Stimulated activated naive B cell treated with anti-CD40 and anti-IgM and Interleukin-4, amounts not matched to agents 10 μg/mL and 1 μg/mL and 100 μg/mL, for 72 hours (primary cell): ENCODE data around the gene FAM118B.

Experiments used
- ATAC-seq, 2 donors: fragments of 150-1000 bp; cut with Tn5 transposase; replicated peaks; 2 replicates each; pipeline ENCODE4 v1.10.0; 2021; ENCODE audit warnings: moderate library complexity in 1 of 2
- DNase-seq: peaks from one replicate; pipeline ENCODE4 v3.0.0; 2021
- H3K27ac Mint-ChIP-seq: one replicate; pipeline ENCODE4 v1.8.0; 2022; ENCODE audit warnings: mild to moderate bottlenecking, mixed read lengths
- H3K27me3 Mint-ChIP-seq, 2 donors: one replicate each; pipeline ENCODE4 v1.8.0; 2022; ENCODE audit warnings: mixed read lengths in 2 of 2
- H3K36me3 Mint-ChIP-seq, 2 donors: one replicate each; pipeline ENCODE4 v1.8.0; 2022; ENCODE audit warnings: mixed read lengths in 2 of 2, mild to moderate bottlenecking in 1 of 2
- H3K4me1 Mint-ChIP-seq, 2 donors: one replicate each; pipeline ENCODE4 v1.8.0; 2022; ENCODE audit warnings: mixed read lengths in 2 of 2, mild to moderate bottlenecking in 1 of 2
- H3K4me3 Mint-ChIP-seq, 2 donors: one replicate each; pipeline ENCODE4 v1.8.0; 2022; ENCODE audit warnings: mild to moderate bottlenecking in 2 of 2, mixed read lengths in 2 of 2, moderate library complexity in 1 of 2
- H3K9me3 Mint-ChIP-seq, 2 donors: one replicate each; pipeline ENCODE4 v1.8.0; 2022; ENCODE audit warnings: mixed read lengths in 2 of 2, mild to moderate bottlenecking in 1 of 2

The FAM118B gene

DNA sequence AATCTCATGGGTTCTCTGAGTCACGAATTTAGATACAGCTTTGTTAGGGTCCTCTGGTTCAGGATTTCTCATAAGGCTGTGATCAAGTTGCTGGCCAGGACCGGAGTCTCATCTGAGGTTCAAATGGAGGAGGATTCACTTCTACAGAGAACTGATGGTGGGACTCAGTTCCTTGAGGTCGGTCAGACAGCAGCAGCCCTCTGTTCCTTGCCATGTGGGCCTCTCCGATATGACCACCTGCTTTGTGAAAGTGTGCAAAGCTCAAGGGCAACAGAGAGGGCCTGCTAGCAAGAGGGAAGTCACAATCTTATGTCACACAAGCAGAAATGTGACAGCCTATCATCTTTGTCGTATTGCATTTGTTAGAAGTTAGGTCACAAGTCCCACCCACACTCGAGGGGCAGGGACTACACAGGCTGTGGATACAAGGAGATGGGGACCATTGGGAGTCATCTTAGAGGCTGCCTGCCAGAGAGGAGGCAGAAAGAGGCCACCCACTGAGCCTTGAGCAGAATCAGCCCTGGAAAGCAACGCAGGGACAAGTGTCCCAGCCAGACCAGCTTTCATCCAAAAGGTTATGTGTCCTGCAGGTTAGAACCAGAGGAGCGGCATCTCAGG lies 34.6 kb upstream of the FAM118B start:
- Mint-ChIP-seq H3K4me1 (no peaks in the 10 kb centered on the region), H3K9me3 (peaks cover 0 to 3% of the 10 kb centered on the region in 2 donors), H3K27me3 (peaks cover 0 to 4% of the 10 kb centered on the region in 2 donors), H3K4me3 (no peak overlapping the region), H3K27ac (no peak overlapping the region), H3K36me3 (peaks cover 5 to 9% of the 10 kb centered on the region in 2 donors)
- DNase-seq: no peak
- no peak for ATAC-seq

GRCh38 chr11:126181939-126182730 lies 29.4 kb upstream of the FAM118B start:
- no peak overlapping the region for H3K27ac Mint-ChIP-seq
- DNase-seq (no peak), ATAC-seq (no peak)
- H3K4me1 Mint-ChIP-seq: peaks cover 0 to 3% of the 10 kb centered on the region in 2 donors
- H3K27me3 Mint-ChIP-seq: no peaks in the 10 kb centered on the region
- H3K4me3 Mint-ChIP-seq: no peak overlapping the region
- H3K36me3 Mint-ChIP-seq: peaks cover 21 to 31% of the 10 kb centered on the region in 2 donors
- peaks cover 0 to 3% of the 10 kb centered on the region in 2 donors for H3K9me3 Mint-ChIP-seq

DNA sequence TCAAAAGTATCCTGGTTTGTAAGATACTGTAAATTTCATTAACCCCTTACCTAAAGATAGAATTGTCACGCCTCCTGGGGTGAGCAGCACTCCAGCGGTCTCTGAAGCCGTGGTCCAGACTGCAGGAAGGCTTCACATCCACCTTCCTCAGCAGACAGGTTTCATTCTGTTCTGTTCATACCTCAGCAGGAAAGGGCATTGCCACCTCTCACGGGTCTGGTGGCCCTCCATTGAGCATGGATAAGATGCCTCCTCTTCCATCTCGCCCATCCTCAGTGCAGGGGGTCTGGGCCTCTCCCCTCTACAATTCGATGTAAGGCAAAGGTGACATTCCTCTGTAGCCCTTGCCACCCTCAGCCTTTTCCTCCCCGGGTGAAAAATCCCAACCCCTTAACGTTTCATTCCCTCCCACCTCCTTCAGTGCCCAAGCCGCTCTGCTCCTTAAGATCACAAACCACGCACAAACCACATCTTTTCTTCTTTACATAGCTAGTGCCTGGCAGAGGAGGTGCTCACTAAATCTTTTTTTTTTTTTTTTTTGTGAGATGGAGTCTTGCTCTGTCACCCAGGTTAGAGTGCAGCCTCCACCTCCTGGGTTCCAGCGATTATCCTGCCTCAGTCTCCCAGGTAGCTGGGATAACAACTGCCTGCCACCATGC lies 28.7 kb upstream of the FAM118B start:
- H3K9me3 Mint-ChIP-seq: peaks cover 0 to 3% of the 10 kb centered on the region in 2 donors
- H3K36me3 Mint-ChIP-seq: peaks cover 21 to 33% of the 10 kb centered on the region in 2 donors
- H3K4me1 Mint-ChIP-seq: peaks cover 0 to 9% of the 10 kb centered on the region in 2 donors
- ATAC-seq (no peak), DNase-seq (no peak)
- no peak overlapping the region for H3K27ac Mint-ChIP-seq
- H3K4me3 Mint-ChIP-seq: no peak overlapping the region
- no peaks in the 10 kb centered on the region for H3K27me3 Mint-ChIP-seq

GRCh38 chr11:126185259-126186024 lies 26.1 kb upstream of the FAM118B start:
- Mint-ChIP-seq H3K27ac (no peak overlapping the region), H3K4me1 (peaks cover 11 to 24% of the 10 kb centered on the region in 2 donors), H3K4me3 (no peak overlapping the region), H3K36me3 (peaks cover 30 to 44% of the 10 kb centered on the region in 2 donors), H3K9me3 (peaks cover 0 to 3% of the 10 kb centered on the region in 2 donors), H3K27me3 (no peaks in the 10 kb centered on the region)
- no peak for ATAC-seq
- DNase-seq: no peak

GRCh38 chr11:126186025-126186698 lies 25.4 kb upstream of the FAM118B start:
- no peak overlapping the region for H3K27ac Mint-ChIP-seq

DNA sequence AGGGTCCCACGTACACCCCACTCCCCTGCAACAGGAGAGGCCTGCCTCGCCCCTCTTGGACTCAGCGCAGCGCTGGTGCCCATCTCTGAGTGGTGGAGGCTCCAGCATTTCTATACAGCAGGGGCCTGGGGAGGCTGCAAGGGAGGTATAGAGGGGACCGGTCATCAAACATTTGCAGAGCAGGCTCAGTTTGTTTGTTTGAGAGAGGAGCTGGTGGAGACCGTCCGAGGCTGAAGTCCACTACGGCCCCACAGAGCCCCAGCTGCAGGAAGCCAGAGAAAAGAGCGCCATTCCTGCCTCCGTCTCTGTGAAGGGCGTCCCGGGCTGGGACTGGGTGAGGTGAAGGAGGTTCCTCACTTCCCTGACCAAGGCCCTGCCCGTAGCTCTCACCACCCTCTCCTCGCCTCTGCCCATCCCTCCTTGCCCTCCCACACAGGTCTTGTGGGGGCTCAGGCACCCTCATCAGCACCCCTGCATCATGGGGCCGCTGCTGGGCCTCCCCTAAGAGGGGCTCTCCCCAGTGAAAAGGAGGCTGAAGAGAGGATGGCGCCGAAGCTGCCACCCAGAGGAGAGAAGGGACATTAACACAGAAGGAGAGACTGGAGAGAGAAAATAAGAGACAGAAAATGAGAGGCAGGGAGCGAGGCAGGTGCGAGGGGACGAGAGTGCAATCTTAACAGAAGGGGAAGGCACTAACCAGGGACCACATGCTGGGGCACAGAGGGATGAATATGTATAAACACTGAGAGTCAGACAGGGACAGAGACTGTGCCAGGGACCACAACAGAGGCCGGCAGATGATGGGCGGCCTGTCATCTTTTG lies 24.7 kb upstream of the FAM118B start:
- DNase-seq (no peak), ATAC-seq (no peak)
- Mint-ChIP-seq H3K27ac (no peak overlapping the region), H3K4me3 (no peak overlapping the region), H3K27me3 (no peaks in the 10 kb centered on the region), H3K36me3 (peaks cover 39 to 50% of the 10 kb centered on the region in 2 donors), H3K4me1 (peaks cover 16 to 24% of the 10 kb centered on the region in 2 donors), H3K9me3 (no peaks in the 10 kb centered on the region)

More at GRCh38 chr11:126186025-126186698, 25.4 kb upstream of the FAM118B start:
- ATAC-seq (no peak), DNase-seq (no peak)
- Mint-ChIP-seq H3K36me3 (peaks cover 36 to 45% of the 10 kb centered on the region in 2 donors), H3K27me3 (no peaks in the 10 kb centered on the region), H3K4me1 (peaks cover 16 to 24% of the 10 kb centered on the region in 2 donors), H3K9me3 (no peaks in the 10 kb centered on the region), H3K4me3 (no peak overlapping the region)

- Mint-ChIP-seq H3K9me3 (no peaks in the 10 kb centered on the region), H3K4me3 (peak overlapping the region in 1 of 2 donors; percentile 3), H3K27ac (peak overlapping the region; percentile 60), H3K4me1 (peaks cover 16 to 24% of the 10 kb centered on the region in 2 donors), H3K27me3 (no peaks in the 10 kb centered on the region), H3K36me3 (peaks cover 42 to 53% of the 10 kb centered on the region in 2 donors)
- ATAC-seq: peak; percentile 60 to 70
- no peak for DNase-seq
These were observed 23.1 kb upstream of the FAM118B start for GRCh38 chr11:126188332-126189108.

DNA sequence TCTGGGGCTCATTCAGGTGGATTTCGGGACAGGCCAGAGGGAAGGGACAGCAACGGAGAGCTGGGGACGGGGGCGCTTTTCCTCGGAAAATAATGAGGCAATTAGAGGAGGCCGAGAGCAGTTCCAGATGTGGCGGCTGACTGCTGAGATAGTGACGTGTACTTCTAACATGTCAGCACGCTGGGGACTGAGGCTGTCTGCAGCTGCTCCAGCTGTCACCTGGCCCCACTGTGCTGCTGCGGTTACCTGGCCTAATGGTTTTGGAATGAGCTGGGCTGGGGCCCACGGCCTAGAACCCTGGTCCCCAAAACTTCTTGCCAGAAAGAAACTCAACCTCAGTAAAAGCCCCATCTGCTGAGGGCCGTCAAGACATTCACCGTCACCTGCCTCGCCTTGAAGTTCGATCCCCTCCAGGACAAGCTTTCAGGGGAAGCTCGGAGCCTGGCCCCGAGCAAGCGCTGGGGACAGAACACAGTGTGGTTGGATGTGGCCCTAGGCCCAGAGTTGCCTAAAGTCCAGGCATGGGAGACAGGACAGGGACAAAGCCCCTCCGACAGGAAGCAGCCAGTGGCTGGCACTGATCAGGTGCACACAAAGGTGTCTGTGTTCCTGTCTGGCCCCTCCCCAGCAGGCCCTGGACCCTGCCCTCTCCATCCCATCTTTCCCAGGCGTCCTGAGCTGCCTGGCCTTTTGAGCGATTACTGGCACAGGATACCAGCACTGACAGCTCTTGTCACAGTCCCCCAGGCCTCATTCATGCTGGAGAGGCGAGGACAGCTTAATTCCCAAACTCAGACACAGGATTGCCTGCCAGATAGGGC lies 22.3 kb upstream of the FAM118B start:
- Mint-ChIP-seq H3K4me3 (no peak overlapping the region), H3K27me3 (no peaks in the 10 kb centered on the region), H3K27ac (peak overlapping the region; percentile 32), H3K36me3 (peaks cover 43 to 50% of the 10 kb centered on the region in 2 donors), H3K9me3 (no peaks in the 10 kb centered on the region), H3K4me1 (peaks cover 16 to 24% of the 10 kb centered on the region in 2 donors)
- no peak for DNase-seq
- ATAC-seq: peak in 1 of 2 donors; percentile 70

- Mint-ChIP-seq H3K4me1 (peaks cover 16 to 28% of the 10 kb centered on the region in 2 donors), H3K36me3 (peaks cover 54 to 64% of the 10 kb centered on the region in 2 donors), H3K27me3 (no peaks in the 10 kb centered on the region), H3K9me3 (no peaks in the 10 kb centered on the region), H3K4me3 (no peak overlapping the region), H3K27ac (peak overlapping the region; percentile 51)
- no peak for DNase-seq
- no peak for ATAC-seq
These were observed 20.8 kb upstream of the FAM118B start for GRCh38 chr11:126190792-126191191.

GRCh38 chr11:126191379-126192073 lies 20.1 kb upstream of the FAM118B start:
- Mint-ChIP-seq H3K4me3 (no peak overlapping the region), H3K27ac (no peak overlapping the region), H3K4me1 (peaks cover 16 to 34% of the 10 kb centered on the region in 2 donors), H3K27me3 (no peaks in the 10 kb centered on the region), H3K9me3 (peaks cover 1 to 3% of the 10 kb centered on the region in 2 donors), H3K36me3 (peaks cover 56 to 66% of the 10 kb centered on the region in 2 donors)
- DNase-seq: no peak
- ATAC-seq: no peak

GRCh38 chr11:126192361-126192760 lies 19.2 kb upstream of the FAM118B start:
- no peak for ATAC-seq
- no peak overlapping the region for H3K27ac Mint-ChIP-seq
- H3K9me3 Mint-ChIP-seq: peaks cover 3 to 5% of the 10 kb centered on the region in 2 donors
- H3K4me3 Mint-ChIP-seq: no peak overlapping the region
- H3K4me1 Mint-ChIP-seq: peaks cover 16 to 28% of the 10 kb centered on the region in 2 donors
- peaks cover 57 to 69% of the 10 kb centered on the region in 2 donors for H3K36me3 Mint-ChIP-seq
- DNase-seq: no peak
- no peaks in the 10 kb centered on the region for H3K27me3 Mint-ChIP-seq
